Fibroblast of upper back skin (primary cell): ENCODE results near the gene AFAP1L1.
"Not testable (repeated sequence)": the region's sequence is repeated elsewhere in the genome, so short reads cannot be mapped to it uniquely, and the experiment has no call there.

Experiments used
- DNase-seq: peaks from one replicate; pipeline ENCODE4 v3.0.0-alpha.2; 2013

The AFAP1L1 gene

GRCh38 chr5:149376104-149376503 lies 104.4 kb downstream of the AFAP1L1 start:
- DNase-seq, result no peak

- no peak for DNase-seq
Observed at GRCh38 chr5:149376711-149377447, 105.2 kb downstream of the AFAP1L1 start.

- DNase-seq, result no peak
Observed at GRCh38 chr5:149378241-149378820, 106.7 kb downstream of the AFAP1L1 start.

- no peak for DNase-seq
Observed at GRCh38 chr5:149379177-149379761, 107.6 kb downstream of the AFAP1L1 start, which contains the start of gene IL17B. Gene IL17B (minus strand): TSS chr5:149379292. CDS start chr5:149379225, 67 bp downstream.

GRCh38 chr5:149379818-149380374 lies 108.2 kb downstream of the AFAP1L1 start:
- DNase-seq, result no peak

GRCh38 chr5:149380466-149381121 lies 108.9 kb downstream of the AFAP1L1 start:
- no peak for DNase-seq

- DNase-seq, result no peak
Observed at GRCh38 chr5:149381261-149381985, 109.8 kb downstream of the AFAP1L1 start.

- DNase-seq, result peak; percentile 75
Observed at GRCh38 chr5:149381986-149382338, 110.3 kb downstream of the AFAP1L1 start.

GRCh38 chr5:149382517-149383220 lies 111.0 kb downstream of the AFAP1L1 start:
- DNase-seq, result no peak

- DNase-seq, result no peak
Observed at GRCh38 chr5:149383399-149383798, 111.7 kb downstream of the AFAP1L1 start.

GRCh38 chr5:149386166-149386565 lies 114.5 kb downstream of the AFAP1L1 start:
- DNase-seq, result no peak

GRCh38 chr5:149387081-149387631 lies 115.5 kb downstream of the AFAP1L1 start:
- DNase-seq, result peak; percentile 70

- peak; percentile 81 for DNase-seq
Observed at GRCh38 chr5:149387982-149388381, 116.3 kb downstream of the AFAP1L1 start.

GRCh38 chr5:149388498-149389190 lies 117.0 kb downstream of the AFAP1L1 start:
- DNase-seq, result no peak

GRCh38 chr5:149389552-149390495 lies 118.2 kb downstream of the AFAP1L1 start:
- DNase-seq, result no peak

- not testable (repeated sequence) for DNase-seq
Observed at GRCh38 chr5:149391076-149391475, 119.4 kb downstream of the AFAP1L1 start.
